Hepatocyte (in vitro differentiated cells): Measurements from ENCODE around the gene ZBTB26. TPM values are rescaled to one million over a fixed set of nuclear protein-coding genes. Genes with fewer than 3 reads are reported as not detected.
A peak's percentile ranks its signal among the peaks of the same experiment; 100 is the strongest.
"Not testable (repeated sequence)": the region's sequence is repeated elsewhere in the genome, so short reads cannot be mapped to it uniquely, and the experiment has no call there.

Experiments used
- DNase-seq: peaks from one replicate; pipeline ENCODE4 v3.0.0-alpha.2; 2016; ENCODE audit warnings: low spot score
- H2AFZ ChIP-seq: fragments of 200-600 bp; sonication (generic); 2 replicates; pipeline ENCODE4 v1.6.0; 2016; ENCODE audit warnings: antibody characterized with exemption, mild to moderate bottlenecking
- H3K27ac ChIP-seq: fragments of 200-600 bp; sonication (generic); 2 replicates; pipeline ENCODE4 v1.5.1; 2016; ENCODE audit warnings: mild to moderate bottlenecking
- H3K27me3 ChIP-seq: fragments of 200-600 bp; sonication (generic); 2 replicates; pipeline ENCODE4 v1.6.1; 2016
- H3K36me3 ChIP-seq: fragments of 200-600 bp; sonication (generic); replicated peaks from 2 replicates; pipeline ENCODE4 v1.5.1; 2016; ENCODE audit warnings: low read depth; ENCODE audit not compliant: insufficient read depth
- H3K4me1 ChIP-seq: fragments of 200-600 bp; sonication (generic); 2 replicates; pipeline ENCODE4 v1.5.1; 2016; ENCODE audit warnings: mild to moderate bottlenecking, moderate library complexity; ENCODE audit not compliant: insufficient read depth
- H3K4me2 ChIP-seq: fragments of 200-600 bp; sonication (generic); 2 replicates; pipeline ENCODE4 v1.6.0; 2016
- H3K4me3 ChIP-seq: fragments of 200-600 bp; sonication (generic); 2 replicates; pipeline ENCODE4 v1.5.1; 2016; ENCODE audit warnings: mild to moderate bottlenecking
- H3K79me2 ChIP-seq: fragments of 200-600 bp; sonication (generic); 2 replicates; pipeline ENCODE4 v1.6.0; 2017; ENCODE audit warnings: mild to moderate bottlenecking
- H3K9me2 ChIP-seq: fragments of 200-600 bp; sonication (generic); replicated peaks from 2 replicates; pipeline ENCODE4 v1.6.0; 2017; ENCODE audit warnings: mild to moderate bottlenecking; ENCODE audit not compliant: insufficient read depth
- H3K9me3 ChIP-seq: fragments of 200-600 bp; sonication (generic); 2 replicates; pipeline ENCODE4 v1.5.1; 2016; ENCODE audit warnings: low read depth, mild to moderate bottlenecking
- H4K20me1 ChIP-seq: fragments of 200-600 bp; sonication (generic); 2 replicates; pipeline ENCODE4 v1.6.0; 2016; ENCODE audit warnings: mild to moderate bottlenecking; ENCODE audit not compliant: insufficient read depth, poor library complexity, severe bottlenecking
- CTCF ChIP-seq: fragments of 200-600 bp; sonication (generic); IDR thresholded peaks from 2 replicates; pipeline ENCODE4 v1.5.1; 2016; ENCODE audit warnings: antibody characterized with exemption, mild to moderate bottlenecking; ENCODE audit not compliant: poor library complexity
- EZH2 ChIP-seq: fragments of 200-600 bp; sonication (generic); IDR thresholded peaks from 2 replicates; pipeline ENCODE4 v1.6.1; 2016; ENCODE audit warnings: antibody characterized with exemption, mild to moderate bottlenecking, borderline replicate concordance
- EZH2phosphoT487 ChIP-seq: fragments of 200-600 bp; sonication (generic); IDR thresholded peaks from one replicate; pipeline ENCODE4 v1.6.1; 2018; ENCODE audit warnings: antibody characterized with exemption, mild to moderate bottlenecking, low read depth, moderate library complexity; ENCODE audit not compliant: unreplicated experiment, severe bottlenecking
- WGBS: methylation state at CpG from one replicate; pipeline ENCODE4 v1.1.6; 2016; ENCODE audit warnings: low lambda C conversion rate; ENCODE audit errors: missing lambda C conversion rate; 5-methylcytosine and 5-hydroxymethylcytosine counted together
- polyA plus RNA-seq: library from polyadenylated mRNA; unstranded; fragments of >200 nt; fragmentation: Nextera tagmentation; extraction: Ambion mirVana; gene quantifications from 2 replicates; pipeline ENCODE4 v1.2.1, GENCODE V29; 2016
- total RNA-seq: library from RNA; depleted of rRNA; stranded (reverse); fragments of >200 nt; gene quantifications from 2 replicates; pipeline ENCODE4 v1.2.3, GENCODE V29; 2014

ZBTB26 gene
- total and polyA plus RNA-seq, 2 experiments from 2014 or later = 2.9 to 7.7 TPM

- Histone ChIP-seq H3K27me3 (no peaks in the 10 kb centered on the region), H3K27ac (peak overlapping the region; percentile 94), H3K9me3 (no peaks in the 10 kb centered on the region), H3K36me3 (peaks cover 3% of the 10 kb centered on the region), H3K9me2 (no peaks in the 10 kb centered on the region), H3K4me3 (peak overlapping the region; percentile 82), H3K79me2 (peaks cover 39% of the 10 kb centered on the region), H3K4me2 (peak overlapping the region; percentile 82), H3K4me1 (peaks cover 6% of the 10 kb centered on the region), H2AFZ (peak overlapping the region; percentile 93), H4K20me1 (no peaks in the 10 kb centered on the region)
- no peak for TF ChIP-seq CTCF
- TF ChIP-seq EZH2 = no peak
- no peak for TF ChIP-seq EZH2phosphoT487
- WGBS = 8% methylated on average over 9 of the region's 9 CpGs
- no peak for DNase-seq
Measured at GRCh38 chr9:122912671-122912963, 18.7 kb downstream of the ZBTB26 start.

GRCh38 chr9:122906122-122906521, 25.2 kb downstream of the ZBTB26 start:
- Histone ChIP-seq H3K27ac (peak overlapping the region; percentile 68), H3K4me2 (peak overlapping the region; percentile 69), H3K79me2 (peaks cover 59% of the 10 kb centered on the region), H3K4me1 (peaks cover 11% of the 10 kb centered on the region)
- not testable (repeated sequence) for H2AFZ ChIP-seq, H4K20me1 ChIP-seq, H3K36me3 ChIP-seq, H3K9me2 ChIP-seq, H3K9me3 ChIP-seq, H3K4me3 ChIP-seq, H3K27me3 ChIP-seq, DNase-seq
- WGBS = 97% methylated on average over 16 of the region's 16 CpGs

GRCh38 chr9:122904823-122905710, 26.2 kb downstream of the ZBTB26 start, which contains the start of gene RC3H2:
Gene RC3H2, minus strand, starts transcription at chr9:122905359. Its CDS starts 7,850 bp downstream, at chr9:122897509.
- Histone ChIP-seq H3K27me3 (no peaks in the 10 kb centered on the region), H3K9me2 (no peaks in the 10 kb centered on the region), H4K20me1 (peaks cover 10% of the 10 kb centered on the region), H3K9me3 (no peaks in the 10 kb centered on the region), H3K79me2 (peaks cover 59% of the 10 kb centered on the region), H3K27ac (peak within 1 kb of the TSS; percentile 95), H3K4me1 (peaks cover 11% of the 10 kb centered on the region), H3K4me2 (peak within 1 kb of the TSS; percentile 90), H3K36me3 (no peaks in the 10 kb centered on the region), H3K4me3 (peak within 1 kb of the TSS; percentile 60), H2AFZ (peak within 1 kb of the TSS; percentile 63)
- DNase-seq = peak; percentile 99
- no peak for TF ChIP-seq CTCF
- no peak for TF ChIP-seq EZH2
- no peak for TF ChIP-seq EZH2phosphoT487
- WGBS = 1% methylated on average over 52 of the region's 77 CpGs

GRCh38 chr9:122904466-122904822, 26.9 kb downstream of the ZBTB26 start:
- DNase-seq = peak; percentile 52
- H3K27ac ChIP-seq = peak overlapping the region; percentile 95
- under 1% methylated on average over 8 of the region's 8 CpGs for WGBS
- peak overlapping the region; percentile 90 for H3K4me2 ChIP-seq
- no peaks in the 10 kb centered on the region for H3K9me2 ChIP-seq
- H3K4me1 ChIP-seq = peaks cover 11% of the 10 kb centered on the region
- H3K27me3 ChIP-seq = no peaks in the 10 kb centered on the region
- H3K79me2 ChIP-seq = peaks cover 59% of the 10 kb centered on the region
- peaks cover 17% of the 10 kb centered on the region for H4K20me1 ChIP-seq
- H3K9me3 ChIP-seq = no peaks in the 10 kb centered on the region
- peak overlapping the region; percentile 60 for H3K4me3 ChIP-seq
- TF ChIP-seq EZH2phosphoT487 = no peak
- TF ChIP-seq CTCF = no peak
- no peak for TF ChIP-seq EZH2
- H2AFZ ChIP-seq = peak overlapping the region; percentile 58
- no peaks in the 10 kb centered on the region for H3K36me3 ChIP-seq
